HG03521 (cell line): ENCODE measurements around the gene LRRC14B.
A peak's percentile ranks its signal among the peaks of the same experiment; 100 is the strongest.

Experiments used
- ATAC-seq: cut with Tn5 transposase; IDR thresholded peaks from one replicate; pipeline ENCODE4 v1.9.1; 2021; ENCODE audit warnings: mild to moderate bottlenecking, moderate library complexity; ENCODE audit not compliant: unreplicated experiment

The LRRC14B gene

GRCh38 chr5:173392-174290 is 17.7 kb upstream of the LRRC14B start:
- ATAC-seq = no peak

GRCh38 chr5:174291-174600 is 17.0 kb upstream of the LRRC14B start:
- no peak for ATAC-seq

- no peak for ATAC-seq
Observed at GRCh38 chr5:174876-175465, 16.3 kb upstream of the LRRC14B start.

DNA sequence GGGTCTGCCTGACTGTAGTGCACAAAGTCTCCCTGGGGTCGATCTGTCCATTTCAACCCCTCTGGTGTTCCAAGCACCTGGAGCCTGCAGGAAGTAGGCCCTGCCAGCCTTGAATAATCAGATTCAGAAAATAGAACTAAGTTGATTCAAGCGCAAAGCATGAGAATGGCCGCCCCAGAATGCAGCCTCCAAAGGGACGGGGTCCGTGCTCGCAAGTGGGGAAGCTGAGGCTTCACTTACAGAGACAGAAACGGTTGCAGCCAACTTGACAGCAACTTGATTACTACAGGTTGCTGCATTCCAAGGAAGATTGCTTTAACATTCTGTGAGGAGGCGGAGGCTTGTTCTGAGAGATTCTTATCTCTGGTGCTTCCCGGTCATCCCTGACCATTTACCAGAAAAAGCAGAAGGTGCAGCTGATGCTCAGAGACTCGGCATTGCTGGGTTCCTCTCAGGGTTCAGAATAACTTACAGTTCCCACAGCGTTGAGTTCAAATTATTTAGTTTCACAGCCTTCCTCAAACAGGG is 14.9 kb upstream of the LRRC14B start:
- ATAC-seq = no peak

DNA sequence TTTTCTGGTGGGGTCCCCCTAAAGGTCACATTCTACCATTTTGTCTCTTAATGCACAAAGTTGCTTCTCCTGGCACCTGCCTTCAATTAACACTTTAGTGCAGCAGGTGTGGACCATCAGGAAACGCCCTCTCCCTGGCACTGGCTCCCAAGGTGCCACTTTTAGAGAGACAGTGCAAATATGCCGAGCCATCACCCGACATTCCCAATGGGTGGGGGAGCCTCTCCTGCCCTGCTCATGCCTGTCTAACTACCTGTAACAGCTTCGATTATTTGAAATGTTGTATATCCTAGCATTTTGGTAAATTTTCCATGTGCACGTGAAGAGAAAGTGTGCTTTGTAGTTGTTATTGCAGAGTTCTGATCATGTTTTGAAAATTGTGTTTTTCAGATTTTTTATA is 13.2 kb upstream of the LRRC14B start:
- no peak for ATAC-seq

GRCh38 chr5:179401-179800 is 11.9 kb upstream of the LRRC14B start:
- ATAC-seq = no peak

DNA sequence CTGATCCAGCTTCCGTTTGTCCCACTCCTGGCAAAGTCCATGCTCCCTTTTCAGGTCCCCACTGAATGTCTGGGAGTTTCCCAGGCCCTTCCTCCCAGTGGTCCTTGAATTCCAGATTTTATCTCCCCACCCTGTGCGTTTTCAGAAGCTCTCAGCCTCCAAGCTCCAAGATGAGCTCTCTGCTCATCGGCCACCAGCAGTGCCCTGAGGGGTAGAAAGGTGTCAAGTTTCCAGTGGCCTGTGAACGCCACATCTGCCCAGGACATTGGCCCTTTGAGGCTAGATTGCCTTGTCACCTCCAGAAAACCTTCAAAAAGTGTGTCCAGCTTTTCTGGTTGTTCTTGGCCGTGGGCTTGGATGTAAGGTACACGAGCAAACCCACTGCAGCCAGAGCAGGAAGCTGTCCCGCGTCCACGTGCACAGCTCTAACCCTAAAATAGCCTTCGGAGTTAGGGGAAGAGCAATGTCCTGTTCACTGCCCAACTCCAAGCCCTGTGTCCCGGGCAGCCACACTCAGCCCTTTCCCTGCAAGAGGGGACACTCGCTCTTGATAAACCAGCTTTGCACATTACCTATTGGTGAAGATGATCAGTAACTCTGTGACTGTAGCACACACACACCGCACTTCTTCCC is 10.9 kb upstream of the LRRC14B start:
- ATAC-seq = no peak

GRCh38 chr5:181160-181559 is 10.1 kb upstream of the LRRC14B start:
- ATAC-seq = no peak

DNA sequence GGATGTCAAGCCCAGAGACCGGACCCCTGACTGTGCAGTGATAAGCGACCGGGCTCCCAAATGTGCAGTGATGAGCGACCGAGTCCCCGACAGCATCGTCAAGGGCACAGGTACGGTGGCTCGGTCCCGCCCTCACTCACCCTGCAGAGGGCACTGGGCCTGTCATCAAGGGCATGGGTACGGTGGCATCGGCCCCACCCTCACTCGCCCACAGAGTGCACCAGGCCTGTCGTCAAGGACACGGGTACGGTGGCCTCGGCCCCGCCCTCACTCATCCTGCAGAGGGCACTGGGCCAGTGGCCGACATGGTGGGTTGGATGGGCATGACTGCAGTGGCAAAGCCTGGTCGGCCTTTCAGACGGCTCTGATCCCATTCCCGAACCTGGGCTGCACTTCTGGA is 9.7 kb upstream of the LRRC14B start:
- ATAC-seq = no peak

DNA sequence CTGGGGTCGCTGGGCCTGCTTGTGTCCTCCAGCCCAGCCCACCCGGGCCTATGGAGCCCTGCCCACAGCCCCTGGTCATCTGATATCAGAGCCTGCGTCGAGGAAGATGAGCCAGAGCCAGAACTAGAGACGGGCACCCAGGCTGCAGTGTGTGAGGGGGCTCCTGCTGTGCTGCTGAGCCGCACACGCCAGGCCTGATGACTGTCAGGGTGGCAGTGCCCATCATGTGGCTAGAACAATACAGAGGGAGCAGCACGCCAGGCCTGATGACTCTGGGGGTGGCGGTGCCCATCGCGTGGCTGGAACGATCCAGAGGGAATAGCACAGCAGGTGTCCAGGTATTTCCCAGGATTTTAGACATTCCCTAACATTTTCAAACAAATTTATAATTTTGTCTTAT is 9.2 kb upstream of the LRRC14B start:
- no peak for ATAC-seq

DNA sequence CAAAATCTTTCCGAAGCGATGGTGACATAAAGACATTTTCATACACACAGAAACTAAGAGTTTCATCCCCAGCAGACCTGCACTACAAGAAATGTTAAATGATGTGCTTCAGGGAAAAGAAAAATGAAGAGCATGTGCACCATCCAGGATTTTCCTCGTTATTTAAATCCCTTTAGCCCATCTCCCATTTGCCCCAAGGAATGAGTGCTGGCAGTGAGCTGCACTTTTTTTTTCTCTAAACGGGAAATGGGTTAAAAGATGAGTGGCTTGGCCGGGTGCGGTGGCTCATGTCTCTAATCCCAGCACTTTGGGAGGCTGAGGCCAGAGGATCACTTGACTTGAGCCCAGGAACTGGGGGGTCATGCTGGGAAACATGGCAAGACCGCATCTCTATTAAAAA is 6.8 kb upstream of the LRRC14B start:
- no peak for ATAC-seq

- ATAC-seq = no peak
Observed at GRCh38 chr5:185095-186070, 5.9 kb upstream of the LRRC14B start.

- ATAC-seq = no peak
Observed at GRCh38 chr5:186091-187041, 4.9 kb upstream of the LRRC14B start.

DNA sequence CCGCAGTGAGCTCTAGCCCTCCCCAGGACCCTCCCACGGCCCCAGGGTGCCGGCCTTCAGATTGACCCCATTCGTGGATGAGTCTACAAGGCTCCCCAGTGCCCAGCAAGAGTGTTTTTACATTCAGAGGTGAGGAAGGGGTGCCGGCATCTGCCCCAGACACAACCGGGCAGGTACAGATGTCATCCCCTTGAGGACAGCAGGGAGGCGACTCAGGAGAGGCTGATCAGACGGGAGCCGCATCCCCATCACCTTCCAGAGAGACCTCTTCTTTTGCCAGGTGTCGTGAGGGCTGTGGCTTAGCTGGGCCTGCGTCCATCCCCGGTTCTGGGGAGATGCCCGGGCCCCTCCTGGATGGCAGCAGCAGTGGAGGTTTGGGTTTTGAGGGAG is 4.3 kb upstream of the LRRC14B start:
- ATAC-seq = no peak

DNA sequence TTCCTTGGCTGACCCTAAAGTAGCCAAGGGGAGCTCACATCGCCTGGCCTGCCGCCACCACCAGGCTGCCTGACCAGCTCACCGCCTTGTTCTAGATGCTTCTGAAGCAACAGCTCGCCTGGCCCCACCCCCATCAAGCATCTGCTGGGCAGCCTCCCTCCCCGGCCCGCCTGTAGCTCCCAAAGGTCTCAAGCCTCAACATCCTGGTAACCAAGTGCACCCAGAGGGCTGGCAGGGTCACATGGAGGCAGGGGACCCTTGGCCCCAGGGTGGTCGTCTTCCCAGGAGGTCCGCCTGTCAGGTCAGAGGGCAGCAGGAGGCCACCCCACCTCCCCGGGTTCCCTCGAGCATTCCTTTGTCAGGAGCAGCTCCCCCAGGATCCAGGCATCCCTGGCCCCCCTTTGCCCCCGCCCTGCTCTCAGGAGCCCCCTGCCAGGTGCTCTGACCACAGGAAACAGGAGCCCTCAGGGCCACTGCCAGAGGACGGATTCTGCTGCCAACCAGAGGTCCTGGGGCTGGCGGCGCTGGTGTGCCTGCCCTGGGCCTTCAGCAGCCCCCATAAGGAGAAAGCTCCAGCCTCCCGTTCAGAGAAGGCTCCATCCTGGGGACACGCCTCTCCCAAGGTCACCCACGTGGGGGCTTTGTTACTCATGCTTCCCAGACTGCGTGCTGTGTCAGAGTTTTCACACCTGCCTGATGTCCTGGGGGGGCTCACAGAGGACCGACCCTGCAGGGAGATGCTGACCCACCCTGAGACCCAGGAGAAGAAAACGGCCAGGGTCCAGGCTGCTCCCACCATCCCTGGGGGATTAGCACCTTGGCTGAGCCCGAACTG is 3.5 kb upstream of the LRRC14B start:
- no peak for ATAC-seq

DNA sequence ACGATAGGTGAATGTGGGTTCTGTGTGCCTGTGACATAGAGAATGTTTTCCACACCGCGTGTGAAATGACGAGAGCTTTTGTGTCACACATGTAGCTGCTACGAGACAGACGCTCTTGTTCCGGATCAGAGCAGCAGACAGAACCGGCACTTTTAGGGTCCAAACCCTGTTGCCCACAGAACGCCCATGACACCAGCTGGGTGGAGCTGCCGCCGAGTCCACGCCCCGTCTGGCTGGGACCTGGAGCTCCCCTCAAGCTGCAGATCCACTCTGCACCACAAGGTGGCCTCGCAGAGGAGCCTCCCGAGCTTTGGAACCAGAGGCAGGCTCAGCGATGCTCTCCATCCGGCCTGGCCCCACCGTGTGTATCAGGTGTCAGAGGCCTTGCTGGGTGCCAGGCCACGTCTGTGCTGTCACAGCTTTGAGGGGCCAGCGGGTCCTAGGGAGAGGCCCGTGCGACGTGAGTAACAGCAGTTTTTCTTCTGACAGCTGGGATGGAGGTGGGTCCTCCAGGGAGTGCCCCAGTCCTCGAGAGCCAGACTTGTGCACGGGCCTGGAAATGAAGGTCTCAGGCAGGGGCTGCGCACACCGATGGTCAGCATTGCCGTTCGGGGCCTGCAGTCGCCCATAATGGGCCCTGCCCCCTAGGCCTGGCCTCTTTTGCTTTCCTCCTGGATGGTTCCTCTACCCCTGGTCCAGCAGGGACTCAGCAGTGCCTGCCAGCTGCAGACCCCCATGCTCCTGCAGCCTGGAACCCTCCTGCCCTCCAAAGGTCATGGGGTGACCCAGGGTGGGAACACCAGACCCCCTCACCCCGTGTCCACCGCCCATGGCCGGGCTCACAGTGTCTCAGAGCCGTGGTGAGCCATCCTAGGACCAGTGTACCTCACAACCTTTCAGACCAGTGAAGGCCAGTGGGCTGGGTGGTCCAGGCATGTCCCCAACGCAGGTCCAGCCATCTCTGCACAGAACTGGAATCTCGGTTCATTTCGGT is 2.5 kb upstream of the LRRC14B start:
- peak; percentile 63 for ATAC-seq

DNA sequence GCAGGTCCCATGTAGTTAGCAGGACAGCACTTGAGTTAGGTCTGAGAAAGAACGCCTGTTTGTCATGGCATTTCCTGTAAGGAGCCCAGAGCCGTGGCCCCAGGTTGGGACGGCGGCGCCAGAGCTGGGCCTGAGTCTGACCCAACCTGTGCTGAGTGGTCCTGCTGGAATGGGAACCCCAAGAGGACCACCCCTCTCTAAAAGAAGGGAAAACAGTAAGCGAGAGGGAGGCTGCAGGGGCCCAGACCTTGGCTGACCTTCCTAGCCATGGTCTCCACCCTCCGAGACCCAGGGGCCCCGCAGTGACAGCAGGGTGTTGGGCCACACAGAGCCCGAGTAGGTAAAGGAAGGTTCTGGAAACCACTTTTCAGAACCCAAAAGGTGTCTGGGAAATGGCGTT is 1.8 kb upstream of the LRRC14B start:
- no peak for ATAC-seq

DNA sequence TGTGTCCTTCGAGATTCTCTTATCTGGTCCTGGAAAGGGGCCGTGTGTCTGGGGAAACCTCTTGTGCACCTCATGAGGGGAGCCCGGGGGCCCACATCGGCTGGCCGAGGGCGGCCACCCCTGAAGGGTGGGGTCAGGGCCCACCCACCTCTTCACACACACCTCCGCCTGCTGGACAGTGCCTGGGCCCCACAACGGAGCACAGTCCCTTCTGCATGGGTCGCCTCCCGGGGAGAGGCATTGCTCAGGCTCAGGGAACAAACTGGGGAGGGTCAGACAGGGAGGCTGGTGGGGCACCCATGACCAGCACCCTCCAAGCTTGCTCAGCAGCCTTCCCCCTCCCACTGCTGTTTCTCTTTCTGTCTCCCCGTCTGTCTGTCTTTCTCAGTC is 1.3 kb upstream of the LRRC14B start:
- ATAC-seq = no peak
